Right lung (tissue), 5 donors: ENCODE data around the gene KDM6B. TPM values are rescaled to one million over a fixed set of nuclear protein-coding genes. Genes with fewer than 3 reads are reported as not detected.
"Not testable (repeated sequence)": the region's sequence is repeated elsewhere in the genome, so short reads cannot be mapped to it uniquely, and the experiment has no call there.

ENCODE experiments used
- DNase-seq, 2 donors: peaks; one replicate each; pipeline ENCODE4 v3.0.0-alpha.2; 2013
- polyA plus RNA-seq, 5 donors: library from polyadenylated mRNA; unstranded; fragments of 120-200 nt; gene quantifications; one replicate each; pipeline versions ENCODE4 v1.2.1 to v1.2.3, GENCODE V29; 2013; ENCODE audit warnings: inconsistent platforms in 1 of 5, low replicate concordance in 1 of 5; ENCODE audit not compliant: insufficient read length in 5 of 5, insufficient read depth in 1 of 5

Gene KDM6B
- polyA plus RNA-seq, 5 donors: 15.1 to 28.6 (median 25.7) TPM

- no peak for DNase-seq
Measured at GRCh38 chr17:7850701-7851437, 16.9 kb downstream of the KDM6B start.

DNA sequence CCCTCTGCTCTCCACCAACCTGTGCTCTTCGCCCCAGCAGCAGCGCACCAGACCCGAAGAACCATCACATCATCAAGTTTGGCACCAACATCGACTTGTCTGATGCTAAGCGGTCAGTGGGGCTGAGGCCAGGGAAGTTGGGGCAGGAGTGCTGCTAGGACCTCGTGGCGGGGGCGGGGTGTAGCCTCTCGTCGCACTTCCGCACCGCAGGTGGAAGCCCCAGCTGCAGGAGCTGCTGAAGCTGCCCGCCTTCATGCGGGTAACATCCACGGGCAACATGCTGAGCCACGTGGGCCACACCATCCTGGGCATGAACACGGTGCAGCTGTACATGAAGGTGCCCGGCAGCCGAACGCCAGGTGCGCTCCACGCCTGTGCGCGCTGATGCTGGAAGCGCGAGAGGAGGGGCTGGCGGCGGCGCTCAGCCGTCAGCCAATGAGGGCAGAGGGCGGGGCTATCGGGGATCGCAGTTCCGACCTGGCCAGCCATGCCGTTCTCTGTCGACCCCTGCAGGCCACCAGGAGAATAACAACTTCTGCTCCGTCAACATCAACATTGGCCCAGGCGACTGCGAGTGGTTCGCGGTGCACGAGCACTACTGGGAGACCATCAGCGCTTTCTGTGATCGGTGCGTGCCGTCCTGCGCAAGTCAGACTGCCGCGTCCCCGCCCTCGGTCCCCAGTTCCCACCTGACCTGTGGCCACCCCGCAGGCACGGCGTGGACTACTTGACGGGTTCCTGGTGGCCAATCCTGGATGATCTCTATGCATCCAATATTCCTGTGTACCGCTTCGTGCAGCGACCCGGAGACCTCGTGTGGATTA, 17.6 kb downstream of the KDM6B start:
- DNase-seq: peak; percentile 86 to 89

DNA sequence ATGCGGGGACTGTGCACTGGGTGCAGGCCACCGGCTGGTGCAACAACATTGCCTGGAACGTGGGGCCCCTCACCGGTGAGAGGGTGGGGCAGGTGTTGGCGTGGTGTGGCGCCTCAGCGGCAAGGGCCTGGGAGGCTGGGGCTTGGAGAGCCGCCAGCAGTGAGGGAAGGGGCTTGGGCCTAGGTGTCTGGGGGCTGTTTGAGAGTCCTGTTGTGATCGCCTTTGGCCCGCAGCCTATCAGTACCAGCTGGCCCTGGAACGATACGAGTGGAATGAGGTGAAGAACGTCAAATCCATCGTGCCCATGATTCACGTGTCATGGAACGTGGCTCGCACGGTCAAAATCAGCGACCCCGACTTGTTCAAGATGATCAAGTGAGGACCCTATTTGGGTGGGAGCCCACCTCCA, 18.2 kb downstream of the KDM6B start:
- DNase-seq: no peak

DNA sequence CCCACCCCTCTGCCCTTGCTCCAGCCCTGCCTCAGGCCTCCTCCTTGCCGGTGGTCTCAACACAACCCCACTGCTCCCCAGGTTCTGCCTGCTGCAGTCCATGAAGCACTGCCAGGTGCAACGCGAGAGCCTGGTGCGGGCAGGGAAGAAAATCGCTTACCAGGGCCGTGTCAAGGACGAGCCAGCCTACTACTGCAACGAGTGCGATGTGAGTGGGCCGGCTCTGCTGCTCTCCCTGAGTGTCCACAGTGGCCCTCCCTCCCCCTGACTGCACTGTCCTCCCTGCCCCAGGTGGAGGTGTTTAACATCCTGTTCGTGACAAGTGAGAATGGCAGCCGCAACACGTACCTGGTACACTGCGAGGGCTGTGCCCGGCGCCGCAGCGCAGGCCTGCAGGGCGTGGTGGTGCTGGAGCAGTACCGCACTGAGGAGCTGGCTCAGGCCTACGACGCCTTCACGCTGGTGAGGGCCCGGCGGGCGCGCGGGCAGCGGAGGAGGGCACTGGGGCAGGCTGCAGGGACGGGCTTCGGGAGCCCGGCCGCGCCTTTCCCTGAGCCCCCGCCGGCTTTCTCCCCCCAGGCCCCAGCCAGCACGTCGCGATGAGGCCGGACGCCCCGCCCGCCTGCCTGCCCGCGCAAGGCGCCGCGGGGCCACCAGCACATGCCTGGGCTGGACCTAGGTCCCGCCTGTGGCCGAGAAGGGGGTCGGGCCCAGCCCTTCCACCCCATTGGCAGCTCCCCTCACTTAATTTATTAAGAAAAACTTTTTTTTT, 19.1 kb downstream of the KDM6B start:
- no peak for DNase-seq

DNA sequence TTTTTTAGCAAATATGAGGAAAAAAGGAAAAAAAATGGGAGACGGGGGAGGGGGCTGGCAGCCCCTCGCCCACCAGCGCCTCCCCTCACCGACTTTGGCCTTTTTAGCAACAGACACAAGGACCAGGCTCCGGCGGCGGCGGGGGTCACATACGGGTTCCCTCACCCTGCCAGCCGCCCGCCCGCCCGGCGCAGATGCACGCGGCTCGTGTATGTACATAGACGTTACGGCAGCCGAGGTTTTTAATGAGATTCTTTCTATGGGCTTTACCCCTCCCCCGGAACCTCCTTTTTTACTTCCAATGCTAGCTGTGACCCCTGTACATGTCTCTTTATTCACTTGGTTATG, 19.6 kb downstream of the KDM6B start:
- DNase-seq: no peak

DNA sequence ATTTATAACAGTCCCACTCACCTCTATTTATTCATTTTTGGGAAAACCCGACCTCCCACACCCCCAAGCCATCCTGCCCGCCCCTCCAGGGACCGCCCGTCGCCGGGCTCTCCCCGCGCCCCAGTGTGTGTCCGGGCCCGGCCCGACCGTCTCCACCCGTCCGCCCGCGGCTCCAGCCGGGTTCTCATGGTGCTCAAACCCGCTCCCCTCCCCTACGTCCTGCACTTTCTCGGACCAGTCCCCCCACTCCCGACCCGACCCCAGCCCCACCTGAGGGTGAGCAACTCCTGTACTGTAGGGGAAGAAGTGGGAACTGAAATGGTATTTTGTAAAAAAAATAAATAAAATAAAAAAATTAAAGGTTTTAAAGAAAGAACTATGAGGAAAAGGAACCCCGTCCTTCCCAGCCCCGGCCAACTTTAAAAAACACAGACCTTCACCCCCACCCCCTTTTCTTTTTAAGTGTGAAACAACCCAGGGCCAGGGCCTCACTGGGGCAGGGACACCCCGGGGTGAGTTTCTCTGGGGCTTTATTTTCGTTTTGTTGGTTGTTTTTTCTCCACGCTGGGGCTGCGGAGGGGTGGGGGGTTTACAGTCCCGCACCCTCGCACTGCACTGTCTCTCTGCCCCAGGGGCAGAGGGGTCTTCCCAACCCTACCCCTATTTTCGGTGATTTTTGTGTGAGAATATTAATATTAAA, 20.2 kb downstream of the KDM6B start:
- DNase-seq: no peak

DNA sequence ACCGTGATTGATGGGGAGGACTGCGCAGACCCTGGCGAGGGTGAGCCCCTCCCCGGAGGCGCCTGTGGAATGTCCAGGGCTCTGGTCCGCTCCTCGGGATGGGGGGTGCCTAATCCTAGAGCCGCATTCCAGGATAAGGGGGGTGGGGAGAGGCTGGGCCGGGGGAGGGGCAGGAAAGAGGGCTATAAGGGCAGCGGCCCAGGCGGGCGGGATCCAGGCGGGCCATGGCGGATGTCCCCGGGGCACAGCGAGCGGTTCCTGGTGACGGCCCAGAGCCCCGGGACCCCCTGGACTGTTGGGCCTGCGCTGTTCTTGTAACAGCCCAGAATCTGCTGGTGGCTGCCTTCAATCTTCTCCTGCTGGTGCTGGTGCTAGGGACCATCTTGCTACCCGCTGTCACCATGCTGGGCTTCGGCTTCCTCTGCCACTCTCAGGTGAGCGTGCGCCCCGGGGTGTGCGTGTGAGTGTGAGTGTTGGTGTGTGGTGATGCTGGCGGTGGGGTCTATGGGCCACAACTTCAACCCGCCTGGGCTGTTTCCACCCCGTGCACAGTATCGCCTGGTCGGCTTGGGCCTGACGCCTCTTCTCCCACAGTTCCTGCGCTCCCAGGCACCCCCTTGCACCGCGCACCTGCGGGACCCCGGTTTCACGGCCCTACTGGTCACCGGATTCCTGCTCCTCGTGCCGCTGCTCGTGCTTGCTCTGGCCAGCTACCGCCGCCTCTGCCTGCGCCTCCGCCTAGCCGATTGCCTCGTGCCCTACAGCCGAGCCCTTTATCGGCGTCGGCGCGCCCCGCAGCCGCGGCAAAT, 21.0 kb downstream of the KDM6B start, which contains the start of gene TMEM88:
TMEM88 (plus strand) TSS at position 216 of the 809 bp plus-strand sequence; CDS start at position 225, 9 bp downstream.
- no peak for DNase-seq

- no peak for DNase-seq
Measured at GRCh38 chr17:7855660-7856010, 21.6 kb downstream of the KDM6B start.

- no peak for DNase-seq
Measured at GRCh38 chr17:7856011-7856810, 22.2 kb downstream of the KDM6B start.

DNA sequence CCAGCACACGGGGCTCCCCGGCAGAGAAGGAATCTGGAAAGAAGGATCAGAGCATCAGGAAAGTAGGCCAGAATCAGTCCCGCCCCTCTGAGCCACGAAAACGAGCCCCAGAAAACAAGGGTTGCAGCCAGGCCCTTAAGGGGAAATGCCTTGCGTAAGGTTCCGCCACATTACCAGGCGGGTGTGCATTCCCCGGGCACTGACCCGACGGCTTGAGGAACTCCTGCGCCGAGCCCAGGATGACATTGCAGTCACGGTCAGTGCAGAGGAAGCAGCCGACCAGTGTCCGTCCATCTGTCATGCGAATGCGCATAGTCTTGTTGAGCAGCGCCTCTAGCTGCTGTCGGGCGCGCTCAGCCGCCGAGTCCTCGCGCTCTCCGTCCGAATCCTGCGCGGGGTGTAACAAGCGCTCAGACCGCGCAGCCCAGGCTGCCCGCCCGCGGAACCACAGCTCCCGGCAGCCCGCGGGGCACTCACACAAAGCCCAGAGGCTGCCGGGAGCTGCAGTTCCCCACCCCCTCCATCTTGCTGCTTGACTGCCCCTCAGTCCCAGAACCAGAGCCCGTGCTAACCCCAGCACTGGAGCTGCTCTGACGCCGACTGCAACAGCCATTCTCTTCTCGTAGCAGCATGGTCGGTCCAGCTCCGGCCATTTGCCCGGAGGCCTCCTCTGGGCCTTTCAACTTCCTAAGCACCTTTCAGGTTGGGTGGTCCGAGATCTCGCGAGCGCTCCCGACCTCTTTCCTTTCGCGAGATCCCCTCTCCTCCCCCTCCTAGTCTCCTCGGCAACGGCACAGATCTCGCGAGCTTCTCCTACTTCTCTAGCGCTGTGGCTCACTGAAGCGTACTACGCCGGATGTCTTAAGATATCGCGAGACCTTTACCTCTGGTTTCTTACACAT, 23.0 kb downstream of the KDM6B start, which contains the start of gene NAA38:
NAA38 (minus strand) TSS at position 749 of the 902 bp plus-strand sequence; CDS start at position 653, 96 bp downstream.
- peak; percentile 99 to 100 for DNase-seq

GRCh38 chr17:7857713-7858521, 23.9 kb downstream of the KDM6B start, which contains the start of gene CYB5D1:
TSS of gene CYB5D1 (plus strand) at chr17:7858003. CDS start at chr17:7858135, 132 bp downstream.
- peak in 1 of 2 donors; percentile 93 for DNase-seq

DNA sequence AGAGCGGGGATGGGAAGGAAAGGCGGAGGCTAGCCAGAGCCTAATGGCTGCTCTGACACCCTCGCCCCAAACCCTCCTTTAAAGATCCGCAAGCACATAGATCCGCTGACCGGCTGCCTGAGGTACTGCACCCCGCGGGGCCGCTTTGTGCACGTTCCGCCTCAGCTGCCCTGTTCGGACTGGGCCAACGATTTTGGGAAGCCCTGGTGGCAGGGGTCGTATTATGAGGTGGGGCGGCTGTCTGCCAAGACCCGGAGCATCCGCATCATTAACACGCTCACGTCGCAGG, 24.4 kb downstream of the KDM6B start:
- no peak for DNase-seq

GRCh38 chr17:7859028-7859427, 25.0 kb downstream of the KDM6B start:
- DNase-seq: no peak

DNA sequence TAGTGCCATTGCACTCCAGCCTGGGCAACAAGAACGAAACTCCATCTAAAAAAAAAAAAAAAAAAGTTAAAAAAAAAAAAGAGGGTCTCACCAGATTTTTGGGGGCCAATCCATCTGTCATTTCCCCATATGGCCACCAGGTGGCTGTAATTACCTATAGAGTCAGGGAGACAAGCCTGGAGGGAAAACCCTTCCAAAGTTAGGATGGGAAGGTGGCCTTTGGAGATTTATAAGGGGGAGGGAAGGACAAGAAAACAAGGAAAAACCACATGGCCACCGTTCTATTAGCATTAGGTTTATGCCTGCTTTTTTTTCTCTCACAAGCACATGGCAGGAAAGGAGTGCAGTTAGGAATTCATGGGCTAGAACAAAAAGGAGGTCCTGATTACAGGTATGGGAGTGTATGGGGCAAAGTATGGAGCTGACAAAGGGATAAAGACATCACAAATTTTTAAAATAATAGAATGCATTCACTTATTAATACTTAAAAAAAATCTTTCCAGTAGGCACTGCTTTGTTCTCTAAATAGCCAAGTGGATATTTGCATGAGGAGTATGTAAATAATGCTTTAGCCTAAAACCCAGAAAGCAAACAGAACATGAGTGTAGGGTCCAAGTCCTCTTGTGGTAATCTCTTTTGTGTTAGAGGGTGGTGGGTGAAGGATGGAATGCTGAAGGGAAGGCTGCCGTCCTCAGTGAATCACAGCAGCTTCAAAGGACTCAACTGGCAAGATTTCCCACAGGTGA, 28.8 kb downstream of the KDM6B start:
- DNase-seq: peak in 1 of 2 donors; percentile 45

GRCh38 chr17:7864384-7864783, 30.4 kb downstream of the KDM6B start:
- not testable (repeated sequence) for DNase-seq

GRCh38 chr17:7864995-7865650, 31.1 kb downstream of the KDM6B start:
- no peak for DNase-seq
